ENCODE results near the gene RYR1. TPM values are rescaled to one million over a fixed set of nuclear protein-coding genes. Genes with fewer than 3 reads are reported as not detected.
A peak's percentile ranks its signal among the peaks of the same experiment; 100 is the strongest.
"Not testable (repeated sequence)": the region's sequence is repeated elsewhere in the genome, so short reads cannot be mapped to it uniquely, and the experiment has no call there.

RYR1 gene
- total RNA-seq, 2 donors from 2014 or later: 0.22 to 0.33 TPM

DNA sequence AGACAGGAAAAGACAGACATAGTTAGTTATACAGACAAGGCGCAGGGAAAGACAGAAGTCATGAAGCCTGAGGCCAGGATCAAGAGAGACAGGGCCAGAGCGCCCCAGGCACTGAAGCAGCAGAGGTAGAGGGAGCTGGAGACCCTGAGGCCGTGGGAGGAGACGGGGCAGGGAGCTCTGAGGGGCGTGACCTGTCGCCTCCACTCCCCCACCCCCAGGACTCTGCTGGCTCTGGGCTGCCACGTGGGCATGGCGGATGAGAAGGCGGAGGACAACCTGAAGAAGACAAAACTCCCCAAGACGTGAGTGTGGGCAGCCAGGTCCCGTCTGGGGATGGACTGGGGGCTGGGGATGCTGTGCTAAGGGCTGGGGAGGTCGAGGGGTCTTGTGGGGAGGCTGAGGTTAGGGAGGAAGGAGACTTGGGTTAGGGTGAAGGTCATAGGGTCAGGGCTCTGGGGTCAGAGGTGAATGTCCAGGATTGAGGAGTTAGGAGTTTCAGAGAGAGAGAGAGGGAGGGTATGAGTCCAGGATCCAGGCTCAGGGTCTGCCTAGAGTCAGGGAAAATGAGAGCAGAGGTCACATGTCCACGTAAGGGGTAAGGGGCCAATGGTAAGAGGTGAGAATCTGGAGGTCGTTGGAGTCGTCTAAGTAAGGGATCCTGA, 31.1 kb downstream of the RYR1 start:
- H3K27ac Mint-ChIP-seq: no peak overlapping the region
- no peaks in the 10 kb centered on the region for H3K36me3 Mint-ChIP-seq
- H3K9me3 Mint-ChIP-seq: no peaks in the 10 kb centered on the region
- no peak for DNase-seq (ENCODE audit: low spot score)
- no peak for ATAC-seq
- H3K27me3 Mint-ChIP-seq: peaks cover 6 to 10% of the 10 kb centered on the region in 2 donors
- no peaks in the 10 kb centered on the region for H3K4me1 Mint-ChIP-seq (ENCODE audit: low read depth in 2 of 2)
- H3K4me3 Mint-ChIP-seq: no peak overlapping the region

DNA sequence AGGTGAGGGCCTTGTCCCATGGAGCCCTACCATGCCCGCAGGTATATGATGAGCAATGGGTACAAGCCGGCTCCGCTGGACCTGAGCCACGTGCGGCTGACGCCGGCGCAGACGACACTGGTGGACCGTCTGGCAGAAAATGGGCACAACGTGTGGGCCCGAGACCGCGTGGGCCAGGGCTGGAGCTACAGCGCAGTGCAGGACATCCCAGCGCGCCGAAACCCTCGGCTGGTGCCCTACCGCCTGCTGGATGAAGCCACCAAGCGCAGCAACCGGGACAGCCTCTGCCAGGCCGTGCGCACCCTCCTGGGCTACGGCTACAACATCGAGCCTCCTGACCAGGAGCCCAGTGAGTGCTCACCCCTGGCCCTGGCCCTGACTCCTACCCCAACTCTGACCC, 32.6 kb downstream of the RYR1 start:
- peak in 1 of 2 donors; percentile 10 for ATAC-seq
- Mint-ChIP-seq H3K27ac (no peak overlapping the region), H3K27me3 (peaks cover 6 to 10% of the 10 kb centered on the region in 2 donors), H3K36me3 (no peaks in the 10 kb centered on the region), H3K9me3 (no peaks in the 10 kb centered on the region), H3K4me1 (ENCODE audit: low read depth in 2 of 2) (no peaks in the 10 kb centered on the region), H3K4me3 (no peak overlapping the region)
- no peak for DNase-seq (ENCODE audit: low spot score)

DNA sequence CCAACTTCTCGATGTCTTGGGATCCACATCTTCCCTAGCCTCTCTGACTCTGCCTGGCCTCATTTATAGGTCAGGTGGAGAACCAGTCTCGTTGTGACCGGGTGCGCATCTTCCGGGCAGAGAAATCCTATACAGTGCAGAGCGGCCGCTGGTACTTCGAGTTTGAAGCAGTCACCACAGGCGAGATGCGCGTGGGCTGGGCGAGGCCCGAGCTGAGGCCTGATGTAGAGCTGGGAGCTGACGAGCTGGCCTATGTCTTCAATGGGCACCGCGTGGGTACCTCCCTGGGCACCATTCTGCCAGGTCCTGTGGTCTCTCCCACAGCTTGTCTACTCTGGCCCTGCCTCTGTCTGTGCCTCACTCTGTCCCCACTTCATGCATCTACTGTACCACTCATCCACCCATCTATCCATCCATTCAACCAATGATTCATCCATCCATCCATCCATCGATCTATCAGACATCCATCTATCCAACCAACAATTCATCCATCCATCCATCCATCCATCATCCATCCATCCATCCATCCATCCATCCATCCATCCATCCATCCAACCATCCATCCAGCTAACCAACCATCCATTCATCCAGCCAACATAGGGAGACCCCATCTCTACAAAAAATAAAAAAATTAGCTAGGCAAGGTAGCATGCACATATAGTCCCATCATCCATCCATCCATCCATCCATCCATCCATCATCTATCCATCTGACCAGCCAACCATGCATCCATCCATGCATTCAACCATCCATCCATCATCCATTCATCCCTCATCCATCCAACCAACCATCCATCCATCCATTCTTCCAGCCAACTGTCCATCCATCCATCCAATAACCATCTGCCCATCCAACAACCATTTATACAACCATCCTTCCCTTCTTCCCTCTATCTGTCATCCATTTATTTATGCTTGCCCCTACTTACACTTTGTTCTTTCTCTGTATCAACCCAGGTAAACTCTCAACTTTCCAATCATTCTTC, 34.3 kb downstream of the RYR1 start:
- Mint-ChIP-seq H3K27me3 (peaks cover 5 to 10% of the 10 kb centered on the region in 2 donors), H3K4me1 (ENCODE audit: low read depth in 2 of 2) (no peaks in the 10 kb centered on the region), H3K27ac (no peak overlapping the region), H3K4me3 (no peak overlapping the region), H3K9me3 (no peaks in the 10 kb centered on the region), H3K36me3 (no peaks in the 10 kb centered on the region)
- ATAC-seq (no peak), DNase-seq (ENCODE audit: low spot score) (no peak)

DNA sequence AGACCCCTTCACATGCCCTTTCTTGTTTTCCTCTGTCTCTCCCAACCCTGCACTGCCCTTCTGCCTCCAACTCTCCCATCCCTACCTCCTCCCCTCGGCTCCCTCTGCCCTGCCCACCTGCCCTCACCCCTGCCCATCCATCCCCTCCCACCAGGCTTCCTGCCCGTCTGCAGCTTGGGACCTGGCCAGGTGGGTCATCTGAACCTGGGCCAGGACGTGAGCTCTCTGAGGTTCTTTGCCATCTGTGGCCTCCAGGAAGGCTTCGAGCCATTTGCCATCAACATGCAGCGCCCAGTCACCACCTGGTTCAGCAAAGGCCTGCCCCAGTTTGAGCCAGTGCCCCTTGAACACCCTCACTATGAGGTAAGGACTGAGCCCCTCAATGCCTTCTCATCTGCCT, 35.7 kb downstream of the RYR1 start:
- Mint-ChIP-seq H3K27ac (no peak overlapping the region), H3K4me1 (ENCODE audit: low read depth in 2 of 2) (no peaks in the 10 kb centered on the region), H3K27me3 (peaks cover 4 to 10% of the 10 kb centered on the region in 2 donors), H3K9me3 (no peaks in the 10 kb centered on the region), H3K36me3 (no peaks in the 10 kb centered on the region), H3K4me3 (no peak overlapping the region)
- DNase-seq (ENCODE audit: low spot score): no peak
- ATAC-seq: no peak

DNA sequence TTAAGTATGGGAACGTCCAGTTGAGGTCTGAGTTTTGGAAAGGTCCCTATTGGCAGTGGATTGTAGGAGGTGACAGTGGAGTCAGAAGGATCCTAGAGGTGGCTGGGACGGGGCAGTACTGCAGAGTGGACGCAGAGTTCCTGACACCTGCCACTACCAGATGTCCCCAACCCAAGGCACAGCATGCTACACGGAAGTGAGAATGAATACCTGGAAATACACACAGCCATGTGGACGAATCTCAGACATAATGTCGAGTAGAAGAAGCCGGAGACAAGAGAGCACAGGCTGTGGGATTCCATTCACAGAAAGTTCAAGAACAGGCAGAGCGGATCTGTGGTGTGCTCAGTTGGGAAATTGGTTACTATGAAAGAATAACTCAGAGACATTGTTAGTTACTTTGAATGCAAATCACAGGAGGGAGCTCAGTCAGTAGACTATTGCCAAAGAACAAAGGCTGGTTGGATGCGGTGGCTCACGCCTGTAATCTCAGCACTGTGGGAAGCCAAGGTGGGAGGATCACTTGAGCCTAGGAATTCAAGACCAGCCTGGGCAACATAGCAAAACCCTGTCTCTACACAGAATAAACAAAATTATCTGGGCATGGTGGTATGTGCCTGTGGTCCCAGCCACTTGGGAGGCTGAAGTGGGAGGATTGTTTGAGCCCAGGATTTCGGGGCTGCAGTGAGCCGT, 37.4 kb downstream of the RYR1 start:
- no peaks in the 10 kb centered on the region for H3K4me1 Mint-ChIP-seq (ENCODE audit: low read depth in 2 of 2)
- peaks cover 2 to 10% of the 10 kb centered on the region in 2 donors for H3K27me3 Mint-ChIP-seq
- no peaks in the 10 kb centered on the region for H3K9me3 Mint-ChIP-seq
- no peaks in the 10 kb centered on the region for H3K36me3 Mint-ChIP-seq
- no peak overlapping the region for H3K4me3 Mint-ChIP-seq
- ATAC-seq: no peak
- H3K27ac Mint-ChIP-seq: no peak overlapping the region
- no peak for DNase-seq (ENCODE audit: low spot score)

DNA sequence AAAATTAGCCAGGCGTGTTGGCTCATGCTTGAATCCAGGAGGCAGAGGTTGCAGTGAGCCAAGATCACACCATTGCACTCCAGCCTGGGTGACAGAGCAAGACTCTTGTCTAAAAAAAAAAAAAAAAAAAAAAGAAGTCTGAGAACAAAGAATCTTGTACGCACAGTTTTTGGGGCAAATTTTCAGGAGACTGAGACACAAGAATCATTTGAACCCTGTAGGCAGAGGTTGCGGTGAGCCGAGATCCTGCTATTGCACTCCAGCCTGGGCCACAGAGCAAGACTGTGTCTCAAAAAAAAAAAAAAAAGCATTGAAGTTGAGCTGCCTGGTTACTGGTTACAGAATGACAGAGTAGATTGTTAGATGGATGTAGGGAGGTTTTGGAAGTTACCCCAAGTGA, 39.2 kb downstream of the RYR1 start:
- DNase-seq (ENCODE audit: low spot score); H3K9me3 Mint-ChIP-seq; H3K36me3 Mint-ChIP-seq; ATAC-seq; H3K4me1 Mint-ChIP-seq (ENCODE audit: low read depth in 2 of 2); H3K4me3 Mint-ChIP-seq; H3K27ac Mint-ChIP-seq: not testable (repeated sequence)
- peaks cover 2 to 10% of the 10 kb centered on the region in 2 donors for H3K27me3 Mint-ChIP-seq

DNA sequence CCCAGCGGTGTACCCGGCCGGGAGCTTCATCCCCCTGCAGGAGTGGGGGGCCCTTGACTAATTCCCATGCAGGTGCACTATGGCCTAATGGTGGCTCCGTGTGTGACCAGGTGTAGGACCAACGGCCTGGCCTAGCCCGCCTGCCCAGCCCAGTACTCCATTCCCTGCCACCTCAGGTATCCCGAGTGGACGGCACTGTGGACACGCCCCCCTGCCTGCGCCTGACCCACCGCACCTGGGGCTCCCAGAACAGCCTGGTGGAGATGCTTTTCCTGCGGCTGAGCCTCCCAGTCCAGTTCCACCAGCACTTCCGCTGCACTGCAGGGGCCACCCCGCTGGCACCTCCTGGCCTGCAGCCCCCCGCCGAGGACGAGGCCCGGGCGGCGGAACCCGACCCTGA, 39.7 kb downstream of the RYR1 start:
- H3K27me3 Mint-ChIP-seq: peaks cover 6 to 10% of the 10 kb centered on the region in 2 donors
- H3K9me3 Mint-ChIP-seq: no peaks in the 10 kb centered on the region
- H3K4me3 Mint-ChIP-seq: no peak overlapping the region
- H3K4me1 Mint-ChIP-seq (ENCODE audit: low read depth in 2 of 2): no peaks in the 10 kb centered on the region
- H3K36me3 Mint-ChIP-seq: no peaks in the 10 kb centered on the region
- ATAC-seq (no peak), DNase-seq (ENCODE audit: low spot score) (no peak)
- H3K27ac Mint-ChIP-seq: no peak overlapping the region

DNA sequence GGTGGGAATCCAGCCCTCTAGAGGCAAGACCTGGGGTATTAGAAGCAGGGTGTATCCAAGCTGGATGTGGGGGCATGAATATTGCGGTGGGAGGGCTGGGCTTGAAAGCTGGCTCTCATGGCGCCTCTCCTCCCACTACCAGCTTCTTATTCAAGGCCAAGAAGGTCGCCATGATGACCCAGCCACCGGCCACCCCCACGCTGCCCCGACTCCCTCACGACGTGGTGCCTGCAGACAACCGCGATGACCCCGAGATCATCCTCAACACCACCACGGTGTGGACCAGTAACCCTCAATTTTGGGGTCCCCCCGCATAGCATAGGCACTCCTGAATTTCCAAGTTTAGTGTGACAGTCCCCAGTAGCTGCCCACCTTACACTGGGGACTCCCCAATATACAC, 41.7 kb downstream of the RYR1 start:
- no peak overlapping the region for H3K4me3 Mint-ChIP-seq
- H3K9me3 Mint-ChIP-seq: no peaks in the 10 kb centered on the region
- H3K36me3 Mint-ChIP-seq: no peaks in the 10 kb centered on the region
- ATAC-seq (no peak), DNase-seq (ENCODE audit: low spot score) (no peak)
- H3K4me1 Mint-ChIP-seq (ENCODE audit: low read depth in 2 of 2): no peaks in the 10 kb centered on the region
- H3K27me3 Mint-ChIP-seq: peaks cover 7 to 10% of the 10 kb centered on the region in 2 donors
- H3K27ac Mint-ChIP-seq: no peak overlapping the region

DNA sequence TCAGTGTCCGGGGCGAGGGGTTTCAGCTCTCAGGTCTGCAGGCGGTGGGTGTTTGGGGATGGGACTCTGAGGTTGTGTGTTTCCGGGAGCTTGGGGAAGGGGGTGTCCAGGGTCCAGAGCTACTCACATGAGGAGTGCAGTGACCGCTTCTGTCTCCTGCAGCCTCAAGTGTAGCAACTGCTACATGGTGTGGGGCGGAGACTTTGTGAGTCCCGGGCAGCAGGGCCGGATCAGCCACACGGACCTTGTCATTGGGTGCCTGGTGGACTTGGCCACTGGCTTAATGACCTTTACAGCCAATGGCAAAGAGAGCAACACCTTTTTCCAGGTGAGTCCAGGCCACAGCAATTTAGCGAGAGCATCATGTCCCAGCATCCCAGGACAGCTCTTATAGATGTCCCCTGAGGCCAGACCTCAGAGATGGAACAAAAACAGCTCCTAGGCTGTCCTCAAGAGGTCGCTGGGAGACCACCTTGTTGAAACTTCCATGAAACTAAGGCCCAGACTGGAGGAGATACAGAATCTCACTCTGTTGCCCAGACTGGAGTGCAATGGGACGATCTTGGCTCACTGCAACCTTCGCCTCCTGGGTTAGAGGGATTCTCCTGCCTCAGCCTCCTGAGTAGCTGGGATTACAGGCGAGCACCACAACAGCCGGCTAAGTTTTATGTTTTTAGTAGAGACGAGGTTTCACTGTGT, 44.9 kb downstream of the RYR1 start:
- Mint-ChIP-seq H3K4me1 (ENCODE audit: low read depth in 2 of 2) (no peaks in the 10 kb centered on the region), H3K27me3 (peaks cover 0 to 9% of the 10 kb centered on the region in 2 donors), H3K36me3 (no peaks in the 10 kb centered on the region), H3K4me3 (no peak overlapping the region), H3K9me3 (no peaks in the 10 kb centered on the region), H3K27ac (no peak overlapping the region)
- no peak for ATAC-seq
- no peak for DNase-seq (ENCODE audit: low spot score)

DNA sequence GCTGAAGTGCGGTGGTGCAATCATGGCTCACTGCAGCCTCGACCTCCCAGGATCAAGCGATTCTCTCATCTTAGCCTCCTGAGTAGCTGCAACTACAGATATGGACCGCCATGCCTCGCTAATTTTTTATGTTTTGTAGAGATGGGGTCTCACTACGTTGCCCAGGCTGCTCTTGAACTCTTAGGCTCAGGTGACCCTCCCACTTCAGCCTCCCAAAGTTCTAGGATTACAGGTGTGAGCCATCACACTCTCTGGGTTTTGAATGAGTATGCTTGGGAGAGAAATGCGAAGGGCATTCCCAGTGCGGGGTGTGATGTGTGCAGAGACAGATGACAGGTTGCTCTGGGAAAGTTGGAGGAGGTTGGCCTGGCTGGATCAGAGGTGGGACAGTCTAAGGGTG, 49.0 kb downstream of the RYR1 start:
- no peak for ATAC-seq
- H3K4me3 Mint-ChIP-seq: no peak overlapping the region

DNA sequence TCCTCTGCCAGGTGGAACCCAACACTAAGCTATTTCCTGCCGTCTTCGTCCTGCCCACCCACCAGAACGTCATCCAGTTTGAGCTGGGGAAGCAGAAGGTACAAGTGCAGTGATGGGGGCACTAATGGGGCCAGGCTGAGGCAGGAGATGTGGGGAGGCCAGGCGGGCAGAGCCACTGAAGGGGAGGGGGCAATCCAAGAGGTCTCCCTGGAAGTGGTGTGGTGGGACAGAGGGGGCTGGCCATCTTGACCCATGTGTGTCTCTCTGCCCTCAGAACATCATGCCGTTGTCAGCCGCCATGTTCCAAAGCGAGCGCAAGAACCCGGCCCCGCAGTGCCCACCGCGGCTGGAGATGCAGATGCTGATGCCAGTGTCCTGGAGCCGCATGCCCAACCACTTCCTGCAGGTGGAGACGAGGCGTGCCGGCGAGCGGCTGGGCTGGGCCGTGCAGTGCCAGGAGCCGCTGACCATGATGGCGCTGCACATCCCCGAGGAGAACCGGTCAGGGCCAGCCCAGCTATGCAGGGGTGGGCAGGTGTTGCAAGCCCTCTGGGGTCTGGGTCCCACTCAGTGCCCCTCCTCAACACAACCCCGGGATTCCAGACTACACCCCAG, 49.6 kb downstream of the RYR1 start:
- Mint-ChIP-seq H3K27ac (no peak overlapping the region), H3K4me3 (no peak overlapping the region), H3K27me3 (peaks cover 16 to 18% of the 10 kb centered on the region in 2 donors), H3K36me3 (no peaks in the 10 kb centered on the region), H3K4me1 (ENCODE audit: low read depth in 2 of 2) (no peaks in the 10 kb centered on the region), H3K9me3 (no peaks in the 10 kb centered on the region)
- ATAC-seq (no peak), DNase-seq (ENCODE audit: low spot score) (no peak)

More for the DNA sequence above, 49.0 kb downstream of the RYR1 start:
- H3K4me1 Mint-ChIP-seq (ENCODE audit: low read depth in 2 of 2): no peaks in the 10 kb centered on the region
- H3K9me3 Mint-ChIP-seq: no peaks in the 10 kb centered on the region
- no peak for DNase-seq (ENCODE audit: low spot score)
- peaks cover 13 to 17% of the 10 kb centered on the region in 2 donors for H3K27me3 Mint-ChIP-seq
- no peak overlapping the region for H3K27ac Mint-ChIP-seq
- H3K36me3 Mint-ChIP-seq: no peaks in the 10 kb centered on the region

DNA sequence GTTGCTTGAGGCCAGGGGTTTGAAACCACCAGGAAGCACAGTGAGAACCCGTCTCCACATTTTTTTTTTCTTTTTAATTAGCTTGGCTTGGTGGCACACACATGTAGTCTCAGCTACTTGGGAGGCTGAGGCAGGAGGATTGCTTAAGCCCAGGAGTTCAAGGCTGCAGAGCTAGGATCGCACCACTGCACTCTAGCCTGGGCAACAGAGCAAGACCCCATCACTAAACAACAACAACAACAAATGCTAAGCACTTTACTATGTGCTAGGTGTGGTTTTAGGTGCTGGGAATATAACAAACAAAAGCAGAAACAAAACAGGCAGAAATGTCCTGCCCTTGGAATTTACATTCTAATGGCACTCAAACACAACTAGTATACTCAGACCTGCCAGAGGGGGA, 51.3 kb downstream of the RYR1 start:
- Mint-ChIP-seq H3K4me1 (ENCODE audit: low read depth in 2 of 2) (no peaks in the 10 kb centered on the region), H3K4me3 (no peak overlapping the region), H3K27me3 (peaks cover 22 to 31% of the 10 kb centered on the region in 2 donors), H3K36me3 (no peaks in the 10 kb centered on the region), H3K27ac (no peak overlapping the region), H3K9me3 (no peaks in the 10 kb centered on the region)
- ATAC-seq (no peak), DNase-seq (ENCODE audit: low spot score) (no peak)
